GM23338 (cell line): ENCODE results near the gene ATIC. TPM values are rescaled to one million over a fixed set of nuclear protein-coding genes. Genes with fewer than 3 reads are reported as not detected.

ENCODE experiments used
- ATAC-seq: fragments of 200-7000 bp; cut with Tn5 transposase; 3 replicates; pipeline ENCODE4 v1.9.1; 2020
- DNase-seq: peaks from one replicate; pipeline ENCODE4 v3.0.0-alpha.2; 2015; ENCODE audit warnings: low spot score
- H2AFZ ChIP-seq: fragments of 200-600 bp; sonication (generic); 2 replicates; pipeline ENCODE4 v1.8.0; 2016; ENCODE audit warnings: antibody characterized with exemption, mild to moderate bottlenecking, moderate library complexity
- H3F3A ChIP-seq: fragments of 200-600 bp; sonication (generic); replicated peaks from 2 replicates; pipeline ENCODE4 v1.8.0; 2017; ENCODE audit warnings: antibody characterized with exemption, mixed run types, low read depth
- H3K27ac ChIP-seq: fragments of 200-600 bp; sonication (generic); 2 replicates; pipeline ENCODE4 v1.6.1; 2016; ENCODE audit warnings: low read depth
- H3K27me3 ChIP-seq: fragments of 200-600 bp; sonication (generic); 2 replicates; pipeline ENCODE4 v1.8.0; 2016; ENCODE audit warnings: mild to moderate bottlenecking, mixed run types, moderate library complexity; ENCODE audit not compliant: insufficient read depth
- H3K36me3 ChIP-seq: fragments of 200-600 bp; sonication (generic); 2 replicates; pipeline ENCODE4 v1.8.0; 2016; ENCODE audit warnings: mild to moderate bottlenecking; ENCODE audit not compliant: insufficient read depth
- H3K4me1 ChIP-seq: fragments of 200-600 bp; sonication (generic); 2 replicates; pipeline ENCODE4 v1.8.0; 2016; ENCODE audit warnings: mild to moderate bottlenecking, moderate library complexity; ENCODE audit not compliant: insufficient read depth
- H3K4me2 ChIP-seq: fragments of 200-600 bp; sonication (generic); 2 replicates; pipeline ENCODE4 v1.7.1; 2017; ENCODE audit warnings: mixed run types
- H3K4me3 ChIP-seq: fragments of 200-600 bp; sonication (generic); 2 replicates; pipeline ENCODE4 v1.6.1; 2016; ENCODE audit warnings: mixed run types
- H3K79me2 ChIP-seq: fragments of 200-600 bp; sonication (generic); replicated peaks from 2 replicates; pipeline ENCODE4 v1.8.0; 2017; ENCODE audit warnings: mild to moderate bottlenecking; ENCODE audit not compliant: insufficient read depth
- H3K9me2 ChIP-seq: fragments of 200-600 bp; sonication (generic); 2 replicates; pipeline ENCODE4 v1.8.0; 2017; ENCODE audit not compliant: insufficient read depth
- H4K20me1 ChIP-seq: fragments of 200-600 bp; sonication (generic); replicated peaks from 2 replicates; pipeline ENCODE4 v1.8.0; 2017; ENCODE audit warnings: mild to moderate bottlenecking; ENCODE audit not compliant: insufficient read depth
- H3K27ac Mint-ChIP-seq: 2 replicates; pipeline ENCODE4 v1.8.0; 2020; ENCODE audit warnings: inconsistent platforms, mild to moderate bottlenecking, moderate library complexity, mixed read lengths
- H3K27me3 Mint-ChIP-seq: 3 replicates; pipeline ENCODE4 v1.8.0; 2022; ENCODE audit warnings: low read depth, mild to moderate bottlenecking, moderate library complexity, mixed read lengths, inconsistent platforms; ENCODE audit not compliant: insufficient read depth, poor library complexity
- H3K36me3 Mint-ChIP-seq: 3 replicates; pipeline ENCODE4 v1.8.0; 2021; ENCODE audit warnings: low read depth, mild to moderate bottlenecking, inconsistent platforms, moderate library complexity, mixed read lengths
- H3K4me1 Mint-ChIP-seq: 3 replicates; pipeline ENCODE4 v1.8.0; 2020; ENCODE audit warnings: mild to moderate bottlenecking, inconsistent platforms, mixed read lengths
- H3K4me3 Mint-ChIP-seq: 3 replicates; pipeline ENCODE4 v1.8.0; 2021; ENCODE audit warnings: moderate library complexity, mild to moderate bottlenecking, inconsistent platforms, mixed read lengths
- H3K9me3 Mint-ChIP-seq: 3 replicates; pipeline ENCODE4 v1.8.0; 2020; ENCODE audit warnings: moderate library complexity, mild to moderate bottlenecking, inconsistent platforms, mixed read lengths
- CTCF ChIP-seq, 2 experiments: fragments of 200-600 bp in 1 of 2; sonication (generic) in 1 of 2; conservative IDR thresholded peaks; 2 replicates each; pipeline versions ENCODE4 v1.5.1 to v1.6.1; 2016 to 2017; ENCODE audit warnings: antibody characterized with exemption in 2 of 2, low read depth in 2 of 2, mild to moderate bottlenecking in 2 of 2, moderate library complexity in 1 of 2
- ETS1 ChIP-seq: IDR thresholded peaks from 2 replicates; pipeline ENCODE4 v1.6.1; 2016; ENCODE audit warnings: antibody characterized with exemption
- EZH2 ChIP-seq: fragments of 200-600 bp; sonication (generic); IDR thresholded peaks from one replicate; pipeline ENCODE4 v1.8.0; 2017; ENCODE audit warnings: antibody characterized with exemption, mild to moderate bottlenecking, low read depth; ENCODE audit not compliant: unreplicated experiment
- EZH2phosphoT487 ChIP-seq: fragments of 200-600 bp; sonication (generic); IDR thresholded peaks from one replicate; pipeline ENCODE4 v1.8.1; 2018; ENCODE audit warnings: antibody characterized with exemption; ENCODE audit not compliant: unreplicated experiment
- JUNB ChIP-seq: IDR thresholded peaks from one replicate; pipeline ENCODE4 v1.6.1; 2016; ENCODE audit warnings: antibody characterized with exemption; ENCODE audit not compliant: unreplicated experiment
- NANOG ChIP-seq: IDR thresholded peaks from 2 replicates; pipeline ENCODE4 v1.6.1; 2016; ENCODE audit warnings: antibody characterized with exemption, borderline replicate concordance
- POLR2AphosphoS5 ChIP-seq: IDR thresholded peaks from 2 replicates; pipeline ENCODE4 v1.6.1; 2016; ENCODE audit warnings: antibody characterized with exemption, low read depth
- REST ChIP-seq: IDR thresholded peaks from one replicate; pipeline ENCODE4 v1.6.1; 2018; ENCODE audit warnings: antibody characterized with exemption; ENCODE audit not compliant: unreplicated experiment
- ZNF114 ChIP-seq: fragments of 250-450 bp; sonication (Bioruptor Pico); IDR thresholded peaks from 2 replicates; pipeline ENCODE4 v1.5.0; 2020; ENCODE audit warnings: mild to moderate bottlenecking, moderate library complexity
- ZNF331 ChIP-seq: fragments of 250-450 bp; sonication (Bioruptor Pico); IDR thresholded peaks from 2 replicates; pipeline ENCODE4 v1.5.0; 2020; ENCODE audit warnings: low read depth, mild to moderate bottlenecking, moderate library complexity
- polyA plus RNA-seq: library from polyadenylated mRNA; unstranded; fragments of >200 nt; fragmentation: Nextera tagmentation; extraction: Ambion mirVana; gene quantifications from 2 replicates; pipeline ENCODE4 v1.2.1, GENCODE V29; 2016
- total RNA-seq: library from RNA; depleted of rRNA; stranded (reverse); fragments of >200 nt; shearing (Covaris generic); gene quantifications from 2 replicates; pipeline ENCODE4 v1.2.3, GENCODE V29; 2014

ATIC gene
- total and polyA plus RNA-seq, 2 experiments from 2014 or later = 118 to 185 TPM

GRCh38 chr2:215374002-215374401, 62.1 kb downstream of the ATIC start:
- H3K36me3 ChIP-seq = peaks cover 59% of the 10 kb centered on the region

More at GRCh38 chr2:215374002-215374401, 62.1 kb downstream of the ATIC start:
- Mint-ChIP-seq H3K4me3 (no peak overlapping the region), H3K27me3 (no peaks in the 10 kb centered on the region), H3K36me3 (peaks cover 63% of the 10 kb centered on the region), H3K9me3 (no peaks in the 10 kb centered on the region), H3K27ac (no peak overlapping the region), H3K4me1 (peaks cover 8% of the 10 kb centered on the region; the same call in 2 of the 3 replicates)
- TF ChIP-seq REST (no peak), CTCF (conservative IDR thresholded peaks at IDR 0.05; ENCODE audit: low read depth in 2 of 2) (no peak), JUNB (no peak), ZNF114 (no peak), ETS1 (no peak), POLR2AphosphoS5 (no peak), EZH2phosphoT487 (no peak), NANOG (no peak), ZNF331 (CRISPR knock-in tag) (no peak), EZH2 (no peak)
- Histone ChIP-seq H2AFZ (no peak overlapping the region), H3K27me3 (no peaks in the 10 kb centered on the region), H3K4me2 (no peak overlapping the region), H3K4me1 (no peaks in the 10 kb centered on the region), H3K27ac (no peak overlapping the region), H3F3A (no peaks in the 10 kb centered on the region), H3K4me3 (no peak overlapping the region), H3K9me2 (no peaks in the 10 kb centered on the region; the same call in 1 of the 2 replicates), H3K79me2 (no peaks in the 10 kb centered on the region), H4K20me1 (no peaks in the 10 kb centered on the region)
- no peak for ATAC-seq
- no peak for DNase-seq
